ENCODE results near the gene KCNIP4. TPM values are rescaled to one million over a fixed set of nuclear protein-coding genes. Genes with fewer than 3 reads are reported as not detected.

Gene KCNIP4
- total and polyA plus RNA-seq, 2 of the 4 experiments (the other 2 are of a cell fraction): not detected

GRCh38 chr4:21555083-21555482, 393.5 kb downstream of the KCNIP4 start:
- no peak overlapping the region for H3K27ac ChIP-seq (ENCODE audit: insufficient read depth, low read length)
- no peak overlapping the region for H3K14ac ChIP-seq (replicated peaks; ENCODE audit: low read depth, low read length)
- H3K56ac ChIP-seq (ENCODE audit: extremely low read depth, insufficient read depth, low read length): no peak overlapping the region
- H4K91ac ChIP-seq (ENCODE audit: insufficient read depth, low read depth, low read length): no peak overlapping the region
- no peak overlapping the region for H2AK5ac ChIP-seq (ENCODE audit: low read depth, low read length)
- no peaks in the 10 kb centered on the region for H3K79me1 ChIP-seq (ENCODE audit: low read depth in 1 of 2, low read length in 2 of 2)
- intact Hi-C loops (cut with micrococcal nuclease): no loop called here
- in situ Hi-C loops (cut with MboI; ENCODE audit: low sequenced_read_pairs): no loop called here
- CTCF ChIA-PET: no interaction called here
- no peaks in the 10 kb centered on the region for H3K9me1 ChIP-seq (ENCODE audit: insufficient read depth, low read length)
- no peak overlapping the region for H3K4me2 ChIP-seq (ENCODE audit: low read depth, low read length)
- H3K4me1 ChIP-seq (ENCODE audit: control insufficient read depth, insufficient read depth, low read length): no peaks in the 10 kb centered on the region
- H3K23ac ChIP-seq (ENCODE audit: low read depth, low read length): no peak overlapping the region
- dilution Hi-C loops (cut with HindIII; ENCODE audit: low sequenced_read_pairs, unreplicated experiment): no loop called here
- ATAC-seq (ENCODE audit: low read depth): no peak
- WGBS, 2 experiments (ENCODE audit: extremely low coverage in 2 of 2, insufficient read length in 1 of 2): 60% methylated on average over 1 of the region's 3 CpGs; no CpG with 5 or more reads in 1 of the 2 experiments
- DNase-seq: no peak
- no peak overlapping the region for H3K9ac ChIP-seq (ENCODE audit: low read depth, low read length)
- no peak overlapping the region for H3K18ac ChIP-seq (ENCODE audit: low read depth, low read length)
- no peaks in the 10 kb centered on the region for H3K27me3 ChIP-seq (ENCODE audit: control insufficient read depth, insufficient read depth, low read length)
- peaks cover 10% of the 10 kb centered on the region for H3K9me3 ChIP-seq (ENCODE audit: control insufficient read depth, insufficient read depth, low read length)
- no peak overlapping the region for H2AK9ac ChIP-seq (replicated peaks; ENCODE audit: low read depth, low read length, poor library complexity)
- H2BK20ac ChIP-seq (ENCODE audit: low read depth, low read length): no peak overlapping the region
- POLR2A ChIA-PET (ENCODE audit: unreplicated experiment): no interaction called here
- no peak overlapping the region for H2BK15ac ChIP-seq (ENCODE audit: low read depth, low read length)
- H3K4me3 ChIP-seq (ENCODE audit: insufficient read depth, low read depth, low read length): no peak overlapping the region
- H2BK120ac ChIP-seq (ENCODE audit: low read depth, low read length): no peak overlapping the region
- H2BK5ac ChIP-seq (ENCODE audit: low read depth, low read length, poor library complexity, severe bottlenecking): no peak overlapping the region
- H2AFZ ChIP-seq (replicated peaks; ENCODE audit: low read length, poor library complexity): no peak overlapping the region
- no peaks in the 10 kb centered on the region for H4K20me1 ChIP-seq (ENCODE audit: insufficient read depth, low read length)
- H4K8ac ChIP-seq (ENCODE audit: low read depth in 2 of 2, low read length in 2 of 2): no peak overlapping the region
- H3K36me3 ChIP-seq (ENCODE audit: control insufficient read depth, insufficient read depth, low read length): no peaks in the 10 kb centered on the region
- no TSS peak for BruUV-seq (replicated peaks)
- no peak for TF ChIP-seq RAD21 (IDR thresholded peaks at IDR 0.05; ENCODE audit: low read length)
- TF ChIP-seq MAZ (IDR thresholded peaks at IDR 0.05; ENCODE audit: borderline replicate concordance, low read depth, low read length): no peak
- no peak for TF ChIP-seq MXI1 (IDR thresholded peaks at IDR 0.05; ENCODE audit: borderline replicate concordance, low read depth, low read length)
- TF ChIP-seq ELK1 (IDR thresholded peaks at IDR 0.05; ENCODE audit: borderline replicate concordance, low read depth, low read length): no peak
- TF ChIP-seq NFE2L2 (IDR thresholded peaks at IDR 0.05; ENCODE audit: low read depth, low read length): no peak
- no peak for TF ChIP-seq CHD1 (IDR thresholded peaks at IDR 0.05; ENCODE audit: low read depth, low read length)
- TF ChIP-seq CTCF (conservative IDR thresholded peaks at IDR 0.05; ENCODE audit: low read depth, low read length): no peak
- TF ChIP-seq RFX5 (IDR thresholded peaks at IDR 0.05; ENCODE audit: low read depth, low read length): no peak
- no peak for TF ChIP-seq RCOR1 (IDR thresholded peaks at IDR 0.05; ENCODE audit: insufficient replicate concordance, low read length)
- TF ChIP-seq BHLHE40 (IDR thresholded peaks at IDR 0.05; ENCODE audit: low read depth, low read length): no peak
- no peak for TF ChIP-seq CEBPB (IDR thresholded peaks at IDR 0.05; ENCODE audit: low read depth, low read length)
- no peak for TF ChIP-seq SMC3 (IDR thresholded peaks at IDR 0.05; ENCODE audit: low read depth, low read length)
- no peak for TF ChIP-seq POLR2A (IDR thresholded peaks at IDR 0.05; ENCODE audit: low read depth, low read length)
- TF ChIP-seq USF2 (IDR thresholded peaks at IDR 0.05; ENCODE audit: low read depth, low read length): no peak
- H3K4ac ChIP-seq (ENCODE audit: low read depth, low read length): no peak overlapping the region
- H4K5ac ChIP-seq (ENCODE audit: low read depth, low read length): no peak overlapping the region
